GM19099 (cell line): ENCODE results near the gene ADH4.

ENCODE experiments used
- POLR2A ChIP-seq: IDR thresholded peaks from 3 replicates; pipeline ENCODE4 v1.6.1; 2011; ENCODE audit warnings: low read depth; ENCODE audit not compliant: insufficient read length; ENCODE audit errors: extremely low read depth

ADH4 gene

DNA sequence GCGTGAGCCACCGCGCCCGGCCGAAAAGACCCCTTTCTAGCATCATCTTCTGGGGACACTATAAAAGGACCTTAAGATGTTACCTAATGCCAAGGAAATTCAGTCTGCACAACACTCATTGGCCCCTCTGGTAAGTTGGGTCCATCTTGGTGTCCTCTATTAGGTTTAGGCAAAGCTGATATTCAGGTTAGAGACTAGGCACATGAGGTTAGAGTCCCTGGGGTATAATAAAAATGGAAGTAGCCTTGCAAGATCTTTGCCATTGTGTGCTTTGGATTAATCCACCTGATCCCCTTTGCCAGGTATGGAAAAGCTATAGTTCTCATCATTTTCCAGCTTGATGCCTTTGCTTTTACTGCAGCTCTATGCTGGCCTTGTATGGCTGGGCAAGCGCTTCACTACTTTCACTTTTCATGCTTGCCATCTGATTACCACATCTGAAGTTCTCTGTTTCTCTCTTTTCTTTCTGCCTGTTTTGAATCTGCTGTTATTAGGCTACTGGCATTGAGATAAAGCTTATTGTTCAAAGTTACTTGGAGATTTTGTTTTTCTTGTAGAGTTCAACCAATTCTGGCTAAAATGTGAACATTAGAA is 5.4 kb upstream of the ADH4 start:
- no peak for TF ChIP-seq POLR2A

- TF ChIP-seq POLR2A, result no peak
These were observed 4.5 kb upstream of the ADH4 start for GRCh38 chr4:99148550-99148949.

- TF ChIP-seq POLR2A, result no peak
These were observed 490 bp upstream of the ADH4 start for GRCh38 chr4:99144587-99144986.

DNA sequence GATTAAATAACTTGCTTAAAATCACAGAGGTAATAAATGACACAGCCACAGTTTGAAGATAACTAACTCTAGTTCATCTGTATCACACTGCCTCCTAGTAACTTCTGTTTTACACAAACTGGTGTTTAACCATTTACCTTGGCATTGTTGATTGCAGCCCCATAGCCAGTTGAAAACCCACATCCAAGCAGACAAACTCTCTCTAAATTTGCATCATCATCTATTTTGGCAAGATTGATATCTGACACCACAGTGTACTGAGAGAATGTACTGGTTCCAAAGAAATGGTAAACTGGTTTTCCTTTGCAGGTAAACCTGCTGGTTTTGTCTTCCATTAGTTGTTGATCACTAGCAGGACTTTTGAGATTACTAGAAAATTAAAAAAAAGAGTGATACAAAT is 7.8 kb downstream of the ADH4 start:
- TF ChIP-seq POLR2A, result no peak

DNA sequence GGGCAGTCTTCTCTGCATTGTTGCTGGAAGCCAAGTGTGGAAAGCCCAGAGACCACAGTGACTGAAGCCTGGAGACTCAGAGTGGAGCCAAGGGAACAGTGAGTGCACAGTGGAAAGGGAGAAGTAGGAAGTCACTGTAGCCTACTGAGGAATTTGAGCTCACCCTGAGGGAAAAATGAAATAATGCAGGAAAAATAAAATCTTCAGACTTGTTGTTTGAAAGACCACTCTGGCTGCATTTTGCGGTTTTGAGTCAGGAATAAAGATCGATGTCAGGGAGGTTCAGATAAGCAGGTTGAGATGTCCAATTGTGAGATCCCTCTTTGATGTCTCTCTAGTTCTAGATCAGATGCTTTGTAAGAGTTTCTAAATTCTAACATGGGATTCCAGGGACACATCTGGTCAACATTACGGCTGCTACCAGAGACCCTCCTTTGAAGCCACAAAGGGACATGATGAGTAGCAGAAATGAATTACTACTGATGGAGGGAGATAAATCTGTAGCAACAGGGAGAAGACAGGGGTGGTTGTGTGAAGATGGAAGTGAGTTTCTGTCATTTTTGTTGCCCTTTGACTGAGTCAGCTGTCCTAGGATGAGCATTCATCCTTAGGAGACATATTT is 8.4 kb downstream of the ADH4 start:
- no peak for TF ChIP-seq POLR2A

GRCh38 chr4:99134586-99134985 is 9.5 kb downstream of the ADH4 start:
- no peak for TF ChIP-seq POLR2A

DNA sequence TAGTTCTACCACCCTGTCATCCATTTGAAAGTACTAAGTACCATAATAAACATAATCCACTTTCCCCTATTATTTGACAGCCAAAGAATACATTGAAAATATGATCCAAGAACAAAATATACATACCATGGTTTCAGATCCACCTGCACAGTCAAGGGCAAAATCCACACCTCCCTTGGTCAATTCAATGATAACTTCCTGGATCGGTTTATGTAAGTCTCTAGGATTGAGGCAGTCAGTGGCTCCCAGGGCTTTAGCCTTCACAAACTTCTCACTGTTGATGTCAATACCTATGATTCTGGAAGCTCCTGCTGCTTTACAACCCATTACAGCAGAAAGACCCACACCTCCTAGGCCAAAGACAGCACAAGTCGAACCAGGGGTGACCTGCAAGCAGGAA is 12.7 kb downstream of the ADH4 start:
- TF ChIP-seq POLR2A, result no peak

- no peak for TF ChIP-seq POLR2A
These were observed 17.7 kb downstream of the ADH4 start for GRCh38 chr4:99126376-99126775.

DNA sequence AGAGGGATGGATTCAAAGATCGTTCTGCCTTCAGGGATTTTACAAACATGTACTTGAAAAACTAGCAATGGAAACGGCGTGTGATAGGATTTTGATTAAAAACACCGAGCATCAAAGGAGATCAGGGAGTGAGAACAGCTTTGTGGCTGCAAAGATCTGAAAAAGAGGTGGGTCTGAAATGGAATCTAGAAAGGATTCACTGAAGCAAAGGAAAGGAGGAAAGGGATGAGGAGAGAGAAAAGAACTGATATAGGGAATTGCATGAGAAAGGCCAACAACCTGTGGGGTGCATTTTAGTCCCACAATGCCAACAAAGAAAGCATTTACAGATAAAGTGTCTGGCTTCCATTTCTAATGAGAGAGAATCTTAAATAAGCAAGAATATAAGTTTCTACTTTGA is 23.1 kb downstream of the ADH4 start:
- TF ChIP-seq POLR2A, result no peak

GRCh38 chr4:99120501-99120900 is 23.6 kb downstream of the ADH4 start:
- TF ChIP-seq POLR2A, result no peak

DNA sequence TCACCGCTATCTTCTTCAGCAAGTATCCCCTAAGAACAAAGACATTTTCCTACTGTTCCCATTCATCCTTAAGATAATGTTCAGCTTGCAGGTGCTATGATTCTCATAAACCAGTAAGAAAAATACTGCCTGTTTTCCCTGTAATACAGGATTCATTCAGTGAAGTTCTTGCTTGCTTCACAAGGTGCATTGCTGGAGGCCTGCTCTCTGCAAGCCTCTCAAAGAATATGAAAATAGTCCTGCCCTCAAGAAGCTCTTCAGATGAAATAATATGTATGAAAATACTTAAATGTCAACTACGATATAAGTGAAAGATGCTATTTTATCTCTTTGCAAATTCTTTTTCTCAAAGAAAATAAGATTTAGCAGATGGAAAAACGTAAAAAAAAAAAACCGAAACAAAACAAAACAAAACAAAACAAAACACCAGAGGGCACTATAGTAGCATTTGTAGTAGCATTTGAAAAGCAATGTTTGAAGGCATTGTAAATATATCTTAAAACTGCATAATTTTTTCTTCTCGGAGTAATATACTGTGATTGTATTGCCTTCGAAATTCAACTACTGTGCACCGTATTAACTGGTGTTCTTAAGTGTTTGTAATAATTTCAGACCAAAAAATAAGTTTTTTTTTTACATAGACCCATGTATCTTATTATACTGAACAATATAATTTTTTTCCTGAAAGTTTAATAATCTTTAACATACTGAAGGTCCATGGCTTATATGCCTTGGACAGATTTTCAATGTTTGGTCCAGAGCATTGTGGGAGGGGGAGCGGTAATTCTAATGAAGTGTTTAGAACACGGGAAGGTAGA is 26.0 kb downstream of the ADH4 start:
- TF ChIP-seq POLR2A, result no peak

GRCh38 chr4:99104153-99104552 is 39.9 kb downstream of the ADH4 start:
- no peak for TF ChIP-seq POLR2A

DNA sequence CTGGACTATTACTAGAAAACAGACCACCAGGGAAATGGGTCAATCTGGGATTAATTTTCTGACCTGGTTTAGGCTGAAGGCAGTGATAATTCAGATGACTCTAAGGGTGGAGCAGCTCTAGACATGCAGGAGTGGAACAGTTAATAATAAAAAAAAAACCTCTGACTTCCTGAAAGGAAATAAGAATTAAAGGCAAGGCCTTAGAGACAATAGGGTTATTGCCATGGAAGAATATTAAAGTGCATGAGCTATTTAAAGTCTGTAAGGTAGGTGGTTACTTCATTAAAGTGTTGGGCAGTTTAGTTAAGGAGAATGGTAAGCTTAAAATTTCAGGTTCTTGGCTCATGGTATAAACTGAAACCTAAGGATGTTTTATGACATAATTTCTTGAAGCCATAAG is 40.9 kb downstream of the ADH4 start:
- no peak for TF ChIP-seq POLR2A

DNA sequence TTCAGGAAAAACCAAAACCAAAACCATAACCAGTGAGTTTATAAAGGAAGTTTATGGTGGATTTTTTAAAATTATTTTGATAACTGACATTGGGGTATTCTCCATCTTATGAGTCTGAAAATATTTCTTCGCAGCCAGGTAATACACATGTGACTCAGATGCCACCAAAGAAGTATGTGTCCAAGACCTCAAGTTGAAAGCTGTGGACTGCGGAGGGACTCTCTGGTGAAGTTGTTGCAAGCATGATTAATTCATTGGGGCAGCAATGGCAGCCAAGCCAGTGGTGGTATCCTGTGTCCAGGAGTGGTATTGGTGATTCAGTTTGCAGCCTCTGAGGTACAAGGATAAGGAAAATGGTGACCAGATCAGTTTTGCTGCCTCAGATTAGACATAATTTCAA is 41.5 kb downstream of the ADH4 start:
- no peak for TF ChIP-seq POLR2A

DNA sequence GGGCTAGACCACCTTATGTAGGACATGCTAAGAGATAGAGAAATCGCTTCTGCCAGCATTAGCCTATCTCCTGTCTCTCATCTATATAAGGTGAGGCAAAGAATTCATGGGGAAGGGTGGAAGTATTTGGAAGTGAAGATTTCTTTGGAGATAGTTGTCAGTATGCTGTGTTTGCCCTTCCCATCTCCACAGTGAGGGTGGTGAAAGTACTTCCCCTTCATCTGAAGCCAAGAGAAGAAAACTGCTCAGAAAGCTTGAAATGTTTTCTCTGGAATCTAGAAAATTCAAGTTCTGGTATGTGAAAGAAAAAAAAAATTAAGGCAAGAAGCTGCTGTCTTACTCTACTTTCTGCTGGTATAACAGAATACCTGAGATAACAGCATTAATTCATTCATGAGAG is 43.2 kb downstream of the ADH4 start:
- TF ChIP-seq POLR2A, result no peak

- no peak for TF ChIP-seq POLR2A
These were observed 44.8 kb downstream of the ADH4 start for GRCh38 chr4:99099311-99099710.
